Measurements from ENCODE around the gene SMIM35.
A peak's percentile ranks its signal among the peaks of the same experiment; 100 is the strongest.

Gene SMIM35

DNA sequence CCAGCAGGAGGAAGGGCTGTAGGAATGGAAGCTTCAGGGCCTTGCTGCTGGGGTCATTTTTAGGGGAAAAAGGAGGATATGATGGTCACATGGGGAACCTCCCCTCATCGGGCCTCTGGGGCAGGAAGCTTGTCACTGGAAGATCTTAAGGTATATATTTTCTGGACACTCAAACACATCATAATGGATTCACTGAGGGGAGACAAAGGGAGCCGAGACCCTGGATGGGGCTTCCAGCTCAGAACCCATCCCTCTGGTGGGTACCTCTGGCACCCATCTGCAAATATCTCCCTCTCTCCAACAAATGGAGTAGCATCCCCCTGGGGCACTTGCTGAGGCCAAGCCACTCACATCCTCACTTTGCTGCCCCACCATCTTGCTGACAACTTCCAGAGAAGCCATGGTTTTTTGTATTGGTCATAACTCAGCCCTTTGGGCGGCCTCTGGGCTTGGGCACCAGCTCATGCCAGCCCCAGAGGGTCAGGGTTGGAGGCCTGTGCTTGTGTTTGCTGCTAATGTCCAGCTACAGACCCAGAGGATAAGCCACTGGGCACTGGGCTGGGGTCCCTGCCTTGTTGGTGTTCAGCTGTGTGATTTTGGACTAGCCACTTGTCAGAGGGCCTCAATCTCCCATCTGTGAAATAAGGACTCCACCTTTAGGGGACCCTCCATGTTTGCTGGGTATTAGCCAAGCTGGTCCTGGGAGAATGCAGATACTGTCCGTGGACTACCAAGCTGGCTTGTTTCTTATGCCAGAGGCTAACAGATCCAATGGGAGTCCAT, 86.5 kb downstream of the SMIM35 start:
- no peak for DNase-seq

- DNase-seq = no peak
Measured at GRCh38 chr11:117999354-117999993, 87.3 kb downstream of the SMIM35 start.

GRCh38 chr11:117998664-117999353, 88.0 kb downstream of the SMIM35 start:
- no peak for DNase-seq

GRCh38 chr11:117997823-117998579, 88.8 kb downstream of the SMIM35 start:
- DNase-seq = peak in 1 of 2 donors; percentile 20

DNA sequence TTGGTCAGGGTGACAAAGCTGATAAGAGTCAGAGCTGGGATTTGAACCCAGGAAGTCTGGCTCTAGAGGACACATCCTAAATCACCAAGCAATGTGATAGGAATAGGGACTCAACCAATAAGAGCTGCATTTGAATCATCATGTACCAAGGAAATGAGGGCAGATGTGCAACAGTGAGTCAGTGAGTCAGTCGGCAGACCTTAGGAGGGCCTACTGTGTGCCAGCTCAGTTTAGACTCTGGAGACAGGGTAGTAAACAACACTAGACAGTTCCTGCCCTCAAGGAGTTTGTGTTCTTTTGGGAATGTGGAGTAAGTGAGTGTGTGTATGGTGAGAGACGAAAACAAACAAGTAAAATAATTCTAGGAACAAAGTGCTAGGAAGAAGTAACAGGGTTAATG, 89.4 kb downstream of the SMIM35 start:
- no peak for DNase-seq

DNA sequence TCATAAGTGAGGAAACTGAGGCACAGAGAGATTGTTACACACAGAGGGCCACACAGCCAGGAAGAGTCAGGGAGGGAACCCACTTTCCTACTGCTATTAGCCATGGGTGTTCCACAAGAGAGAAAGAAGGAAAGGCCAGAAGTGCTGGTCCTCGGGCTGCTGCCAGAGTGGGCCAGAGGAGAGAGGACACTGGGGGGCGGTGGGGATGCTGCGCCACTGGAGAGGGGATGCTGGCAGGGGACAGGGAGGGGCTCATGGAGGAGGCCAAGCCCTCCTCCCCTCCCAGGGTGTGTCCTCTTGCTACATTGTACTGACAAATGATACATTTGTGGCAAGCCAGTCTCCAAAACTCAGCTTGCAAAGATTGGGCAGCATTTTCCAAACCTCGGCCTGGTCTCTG, 90.7 kb downstream of the SMIM35 start:
- no peak for DNase-seq

DNA sequence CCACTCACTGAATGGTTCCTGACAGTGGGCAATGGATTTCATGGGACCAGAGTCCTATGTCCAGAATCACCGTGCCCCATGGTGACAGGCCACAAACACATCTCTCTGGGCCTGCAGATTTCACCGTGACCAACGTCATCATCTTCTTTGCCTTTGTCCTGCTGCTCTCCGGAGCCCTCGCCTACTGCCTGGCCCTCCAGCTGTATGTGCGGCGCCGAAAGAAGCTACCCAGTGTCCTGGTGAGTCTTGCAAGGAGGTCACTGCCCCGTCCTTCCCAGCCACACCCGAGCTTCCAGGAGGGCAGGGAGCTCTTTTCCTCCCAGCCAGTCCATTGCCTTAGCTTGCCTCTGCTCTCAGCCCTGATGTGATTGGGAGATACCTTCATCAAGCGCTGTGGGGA, 91.3 kb downstream of the SMIM35 start:
- no peak for DNase-seq

DNA sequence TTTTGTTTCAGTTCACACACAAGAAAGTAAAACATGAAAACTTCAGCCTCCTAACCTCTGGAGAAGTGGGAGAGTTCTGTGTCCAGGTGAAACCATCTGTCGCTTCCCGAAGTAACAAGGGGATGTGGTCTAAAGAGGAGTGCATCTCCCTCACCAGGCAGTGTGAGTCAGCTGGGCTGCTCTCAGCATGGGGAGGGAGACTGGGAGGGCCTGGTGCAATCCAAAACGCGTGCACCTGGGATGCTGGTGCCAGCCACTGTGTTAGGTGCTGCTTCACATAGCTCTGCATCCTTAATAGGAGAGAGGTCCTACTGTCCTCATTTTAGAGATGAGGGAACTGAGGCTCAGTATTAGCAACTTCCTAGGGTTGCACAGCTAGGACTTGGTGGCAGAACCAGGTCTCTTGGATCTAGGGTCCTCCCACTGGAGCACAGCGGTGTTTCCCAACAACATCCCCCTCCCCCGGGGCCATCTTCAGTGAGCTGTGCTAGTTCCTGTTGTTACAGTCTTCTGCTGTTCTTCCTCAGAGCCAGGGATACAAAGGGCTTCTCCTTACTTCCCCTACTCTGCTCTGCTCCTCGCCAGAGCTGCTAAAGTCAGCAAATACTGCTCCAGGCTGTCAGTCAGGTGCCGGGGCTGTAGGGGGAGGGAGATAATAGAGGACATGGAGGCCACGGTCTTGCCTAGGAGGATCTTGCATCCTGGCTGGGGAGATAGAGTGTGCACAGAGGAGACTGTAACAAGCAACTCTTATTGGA, 92.6 kb downstream of the SMIM35 start:
- DNase-seq = peak; percentile 64 to 80

- DNase-seq = no peak
Measured at GRCh38 chr11:117992620-117993019, 94.1 kb downstream of the SMIM35 start.

DNA sequence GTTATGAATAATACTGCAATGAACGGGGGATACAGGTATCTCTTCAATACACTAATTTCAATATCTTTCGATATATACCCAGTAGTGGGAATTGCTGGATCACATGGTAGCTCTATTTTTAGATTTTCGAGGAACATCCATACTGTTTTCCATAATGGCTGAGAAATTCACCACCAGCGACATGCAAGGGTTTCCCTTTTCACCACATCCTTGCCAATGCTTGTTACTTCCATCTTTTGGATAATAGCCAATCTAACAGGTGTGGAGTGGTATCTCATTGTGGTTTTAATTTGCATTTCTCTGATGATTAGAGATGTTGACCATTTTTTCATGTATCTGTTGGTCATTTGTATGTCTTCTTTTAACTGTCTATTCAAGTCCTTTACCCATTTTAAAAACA, 94.6 kb downstream of the SMIM35 start:
- no peak for DNase-seq

DNA sequence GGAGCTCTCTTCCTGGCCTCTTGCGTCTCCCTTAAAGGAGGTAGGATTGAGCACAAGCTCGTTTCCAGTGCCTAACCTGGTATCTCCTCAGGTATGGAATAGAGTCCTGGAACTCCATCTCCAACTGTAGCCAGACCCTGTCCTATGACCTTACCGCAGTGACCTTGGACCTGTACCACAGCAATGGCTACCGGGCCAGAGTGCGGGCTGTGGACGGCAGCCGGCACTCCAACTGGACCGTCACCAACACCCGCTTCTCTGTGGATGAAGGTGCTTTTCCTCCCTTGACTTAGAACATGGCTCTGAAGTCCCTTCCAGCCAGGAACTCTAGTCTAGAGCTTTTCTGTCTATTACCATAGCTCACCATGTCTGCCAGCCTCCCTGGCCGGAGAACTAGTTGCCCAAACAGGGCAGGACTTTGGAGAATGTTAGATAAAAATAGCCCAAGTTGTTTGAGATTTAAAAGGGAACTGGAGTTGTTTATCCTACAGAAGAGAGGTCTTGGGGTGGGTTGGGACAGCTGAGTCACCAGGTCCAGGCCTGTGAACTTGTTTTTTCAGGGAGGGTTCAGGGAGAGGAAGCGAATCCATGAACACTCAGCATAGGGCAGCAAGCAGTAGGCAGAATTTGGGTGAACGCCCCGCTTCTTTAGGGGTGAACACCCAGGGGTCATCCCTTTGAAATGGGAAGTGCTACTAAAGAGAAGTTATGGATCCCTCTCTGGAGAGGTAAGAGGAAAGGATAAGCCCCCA, 97.2 kb downstream of the SMIM35 start:
- DNase-seq = peak; percentile 81 to 90

DNA sequence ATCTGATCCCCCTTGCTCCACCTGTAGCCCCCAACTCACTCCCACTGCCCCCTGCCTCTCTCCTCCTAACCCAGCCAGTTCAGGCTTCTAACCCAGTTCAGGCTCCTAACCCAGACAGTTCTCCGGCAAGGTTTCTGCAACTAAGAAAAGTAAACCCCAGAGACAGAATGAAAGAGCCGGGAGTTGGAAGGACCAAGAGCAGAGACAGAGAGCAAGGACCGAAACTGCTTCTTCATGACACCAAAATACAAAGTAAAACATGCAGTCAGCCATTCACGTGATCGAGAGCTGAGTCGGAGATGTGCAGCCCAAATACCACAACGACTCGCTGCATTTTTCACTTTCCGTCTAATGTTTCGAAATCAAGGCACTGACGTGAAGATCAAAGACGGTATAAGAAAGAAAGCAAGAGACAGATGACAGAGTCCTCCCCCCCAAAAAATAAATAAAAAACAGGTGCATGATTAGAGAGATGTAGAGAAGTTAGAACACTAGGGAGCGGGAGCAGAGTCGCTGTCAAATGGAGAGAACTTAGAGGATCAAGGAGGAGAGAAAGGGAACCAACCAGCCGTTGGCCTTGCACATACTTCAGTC, 99.7 kb downstream of the SMIM35 start:
- peak; percentile 66 to 69 for DNase-seq

DNA sequence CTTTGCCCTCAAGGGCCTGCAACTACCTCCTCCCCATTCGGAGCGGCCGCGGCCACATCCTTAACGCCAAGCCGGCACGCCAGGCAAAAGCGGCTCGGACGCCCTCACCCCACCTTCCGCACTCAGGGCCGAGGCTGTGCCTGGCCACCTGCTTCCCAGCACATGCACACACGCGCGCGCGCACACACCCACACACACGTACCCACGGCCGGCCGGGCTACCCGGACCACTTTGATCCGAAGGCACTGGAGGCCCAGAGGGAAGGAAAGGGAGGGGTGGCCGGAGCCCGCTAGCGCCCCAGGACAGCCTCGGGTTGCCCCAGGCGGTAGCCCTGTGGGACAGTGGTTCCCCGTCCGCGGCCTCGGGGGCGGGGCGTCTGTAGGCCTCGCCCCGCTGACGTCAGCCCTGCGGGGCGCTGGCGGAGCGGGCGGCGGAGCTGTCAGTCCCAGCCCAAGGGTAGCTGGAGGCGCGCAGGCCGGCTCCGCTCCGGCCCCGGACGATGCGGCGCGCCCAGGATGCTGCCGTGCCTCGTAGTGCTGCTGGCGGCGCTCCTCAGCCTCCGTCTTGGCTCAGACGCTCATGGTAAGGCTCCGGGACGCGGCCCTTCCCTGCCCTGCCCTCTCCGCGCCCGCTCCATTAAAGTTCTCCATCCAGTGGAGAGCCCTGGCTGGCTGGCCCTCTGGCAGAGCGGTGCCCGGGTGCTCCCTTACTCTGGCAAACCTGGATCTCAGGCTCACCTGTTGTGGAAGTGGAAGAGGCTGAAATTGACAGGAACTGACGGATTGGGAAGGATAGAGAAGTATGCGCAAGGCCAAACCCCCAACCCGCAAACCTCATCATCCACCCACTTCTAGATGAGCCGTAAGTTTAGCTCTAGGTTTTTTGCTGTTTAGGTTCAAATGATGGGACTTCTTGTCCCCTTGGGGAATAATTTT, 100.5 kb downstream of the SMIM35 start, which contains the start of gene IL10RA:
Gene IL10RA (plus strand): TSS at position 442 of the 935 bp plus-strand sequence. CDS start 74 bp downstream, at position 516.
- DNase-seq = peak; percentile 92 to 98

DNA sequence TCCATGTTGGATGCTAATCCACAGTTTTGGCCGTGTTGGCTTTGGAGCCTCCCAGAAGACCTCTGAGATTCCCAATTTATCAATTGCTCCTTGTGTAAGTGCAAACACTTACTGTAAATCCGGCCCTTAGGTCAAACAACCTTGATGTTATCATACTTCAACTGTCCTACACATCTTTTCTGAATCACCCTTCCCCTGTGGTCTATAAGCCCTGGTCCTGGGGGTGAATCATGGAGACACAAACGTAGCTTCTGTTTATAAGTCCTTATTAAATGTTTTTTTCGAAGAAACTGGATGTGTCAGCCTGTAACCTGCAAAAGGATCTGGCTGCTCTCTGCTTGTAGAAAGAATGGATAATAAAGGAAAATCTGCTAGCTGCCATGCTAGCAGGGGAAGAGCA, 102.3 kb downstream of the SMIM35 start:
- no peak for DNase-seq

GRCh38 chr11:117983163-117983475, 103.6 kb downstream of the SMIM35 start:
- no peak for DNase-seq

DNA sequence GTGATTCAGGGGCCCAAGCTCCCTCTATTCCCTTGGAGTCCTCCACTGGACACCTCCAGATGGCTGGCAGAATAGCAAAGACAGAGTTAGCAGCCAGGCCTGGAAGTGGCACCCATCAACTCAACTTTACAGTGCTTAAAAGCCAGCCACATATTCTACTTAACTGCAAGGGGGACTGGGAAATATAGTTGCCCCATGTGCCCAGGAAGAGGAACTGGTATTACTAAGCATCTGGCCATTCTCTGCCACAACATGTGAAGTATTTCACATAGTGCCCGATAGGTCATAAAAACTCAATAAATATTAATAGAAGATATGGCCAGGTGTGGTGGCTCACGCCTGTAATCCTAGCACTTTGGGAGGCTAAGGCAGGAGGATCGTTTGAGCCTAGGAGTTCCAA, 106.0 kb downstream of the SMIM35 start:
- DNase-seq = peak; percentile 65 to 77

GRCh38 chr11:117980280-117980679, 106.5 kb downstream of the SMIM35 start:
- DNase-seq = no peak

DNA sequence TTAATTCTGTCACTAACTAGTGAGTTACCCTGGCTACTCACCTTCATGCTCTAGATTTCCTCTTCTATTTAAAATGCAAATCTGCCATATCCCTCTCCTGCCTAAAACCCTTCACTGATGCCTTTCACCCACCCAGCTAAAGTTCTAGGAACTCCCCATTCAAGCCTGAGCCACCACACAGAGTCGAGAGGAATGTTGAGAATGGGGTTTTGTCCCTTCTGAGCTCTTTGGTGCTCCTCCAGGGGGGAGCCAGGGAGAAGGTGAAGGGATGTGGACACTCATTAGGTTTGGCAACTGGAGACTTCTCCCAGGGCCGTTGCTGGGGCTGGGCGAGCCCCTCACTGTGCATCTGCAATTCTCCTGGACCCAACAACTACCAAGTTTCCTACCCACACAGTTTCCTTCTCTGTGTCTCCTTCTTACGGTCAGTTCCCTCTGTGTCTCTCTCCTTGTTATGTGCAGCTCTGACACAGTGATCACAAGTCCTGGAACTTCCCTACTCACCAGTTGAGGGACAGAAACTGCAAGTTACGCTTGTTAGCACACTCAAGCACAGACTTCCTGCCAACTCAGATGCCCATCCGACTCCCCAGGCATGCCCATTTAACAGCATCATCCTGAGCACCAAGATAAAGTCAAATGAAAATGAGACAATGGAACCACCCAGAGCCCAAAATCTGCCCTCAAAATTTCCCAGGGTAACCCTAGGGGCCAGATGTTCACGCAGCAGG, 107.1 kb downstream of the SMIM35 start:
- peak; percentile 93 to 97 for DNase-seq

- DNase-seq = peak in 1 of 2 donors; percentile 28
Measured at GRCh38 chr11:117978991-117979390, 107.8 kb downstream of the SMIM35 start.
